ENCODE data around the gene UNC93A. TPM values are rescaled to one million over a fixed set of nuclear protein-coding genes. Genes with fewer than 3 reads are reported as not detected.

The UNC93A gene
- total RNA-seq, 1 experiment from 2014 or later: not detected

GRCh38 chr6:167342879-167343610 lies 51.9 kb downstream of the UNC93A start:
- no peaks in the 10 kb centered on the region for H3K36me3 ChIP-seq (ENCODE audit: control insufficient read depth in 1 of 2, insufficient read depth in 2 of 2, low read length in 2 of 2)
- POLR2A ChIA-PET: no interaction called here
- H3K79me2 ChIP-seq (ENCODE audit: insufficient read depth, low read length): no peaks in the 10 kb centered on the region
- H3K9me2 ChIP-seq (ENCODE audit: insufficient read depth): no peaks in the 10 kb centered on the region
- H4K20me1 ChIP-seq (ENCODE audit: insufficient read depth): no peaks in the 10 kb centered on the region
- intact Hi-C loops (cut with micrococcal nuclease): no loop called here
- TF ChIP-seq ZNF274 (IDR thresholded peaks at IDR 0.05; ENCODE audit: low read depth, low read length) (no peak), POLR2A (IDR thresholded peaks at IDR 0.05; ENCODE audit: borderline replicate concordance, extremely low read depth, insufficient read depth, insufficient read length) (no peak), EZH2 (IDR thresholded peaks at IDR 0.05) (no peak), EGR1 (IDR thresholded peaks at IDR 0.05; ENCODE audit: low read depth) (no peak), EZH2phosphoT487 (IDR thresholded peaks at IDR 0.05; ENCODE audit: borderline replicate concordance) (no peak), REST (IDR thresholded peaks at IDR 0.05; ENCODE audit: low read depth) (no peak)
- TF ChIP-seq, protein P1, sequence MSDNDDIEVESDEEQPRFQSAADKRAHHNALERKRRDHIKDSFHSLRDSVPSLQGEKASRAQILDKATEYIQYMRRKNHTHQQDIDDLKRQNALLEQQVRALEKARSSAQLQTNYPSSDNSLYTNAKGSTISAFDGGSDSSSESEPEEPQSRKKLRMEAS (IDR thresholded peaks at IDR 0.05): no peak
- TF ChIP-seq, protein P2, sequence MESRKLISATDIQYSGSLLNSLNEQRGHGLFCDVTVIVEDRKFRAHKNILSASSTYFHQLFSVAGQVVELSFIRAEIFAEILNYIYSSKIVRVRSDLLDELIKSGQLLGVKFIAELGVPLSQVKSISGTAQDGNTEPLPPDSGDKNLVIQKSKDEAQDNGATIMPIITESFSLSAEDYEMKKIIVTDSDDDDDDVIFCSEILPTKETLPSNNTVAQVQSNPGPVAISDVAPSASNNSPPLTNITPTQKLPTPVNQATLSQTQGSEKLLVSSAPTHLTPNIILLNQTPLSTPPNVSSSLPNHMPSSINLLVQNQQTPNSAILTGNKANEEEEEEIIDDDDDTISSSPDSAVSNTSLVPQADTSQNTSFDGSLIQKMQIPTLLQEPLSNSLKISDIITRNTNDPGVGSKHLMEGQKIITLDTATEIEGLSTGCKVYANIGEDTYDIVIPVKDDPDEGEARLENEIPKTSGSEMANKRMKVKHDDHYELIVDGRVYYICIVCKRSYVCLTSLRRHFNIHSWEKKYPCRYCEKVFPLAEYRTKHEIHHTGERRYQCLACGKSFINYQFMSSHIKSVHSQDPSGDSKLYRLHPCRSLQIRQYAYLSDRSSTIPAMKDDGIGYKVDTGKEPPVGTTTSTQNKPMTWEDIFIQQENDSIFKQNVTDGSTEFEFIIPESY (IDR thresholded peaks at IDR 0.05; ENCODE audit: extremely low read depth, insufficient replicate concordance, low read length): no peak
- no peak overlapping the region for H3K4me3 ChIP-seq (replicated peaks in 1 of 2; ENCODE audit: low read depth in 1 of 2, low read length in 2 of 2)
- no peak overlapping the region for H3K27ac ChIP-seq (ENCODE audit: low read depth, low read length)
- H3K9ac ChIP-seq (ENCODE audit: low read length): no peak overlapping the region
- H3K27me3 ChIP-seq (ENCODE audit: insufficient read depth, low read length): peaks cover 30% of the 10 kb centered on the region
- BruUV-seq (replicated peaks): no TSS peak
- ATAC-seq: no peak
- CTCF ChIA-PET: interaction anchor here (0.6 kb wide), 1 partner anchor 8 kb away, joined by 3 read pairs; no protein-coding TSS in a partner anchor
- no peaks in the 10 kb centered on the region for H3K9me3 ChIP-seq (ENCODE audit: control insufficient read depth in 1 of 2, insufficient read depth in 1 of 2, low read depth in 1 of 2, low read length in 2 of 2)
- RAD21 ChIA-PET (ENCODE audit: low non-redundant PET in 1 of 2, low total read pairs in 2 of 2, uncharacterized antibody in 2 of 2, unreplicated experiment in 2 of 2): no interaction called here
- no peak overlapping the region for H3K4me2 ChIP-seq (ENCODE audit: low read length)
- no peaks in the 10 kb centered on the region for H3K4me1 ChIP-seq (ENCODE audit: control insufficient read depth in 1 of 2, insufficient read depth in 2 of 2, low read length in 2 of 2)
- no peak overlapping the region for H2AFZ ChIP-seq (ENCODE audit: low read depth, low read length, poor library complexity, severe bottlenecking)
- DNase-seq (ENCODE audit: low read depth, low spot score): no peak

Data from HCT116 (cell line).